Sciatic nerve (tissue), 2 donors: Measurements from ENCODE around the gene RTL1. TPM values are rescaled to one million over a fixed set of nuclear protein-coding genes. Genes with fewer than 3 reads are reported as not detected.

ENCODE experiments used
- ATAC-seq: fragments of 200-7000 bp; cut with Tn5 transposase; one replicate; pipeline ENCODE4 v1.9.1; 2020; ENCODE audit warnings: mild to moderate bottlenecking, moderate library complexity
- DNase-seq: peaks from one replicate; pipeline ENCODE4 v3.0.0-alpha.2; 2020; ENCODE audit warnings: low spot score
- intact Hi-C: fragments of 100-400 bp; cut with DNase I; formaldehyde crosslinking; loops from one replicate; pipeline ENCODE4 v1.14.2; 2022
- total RNA-seq: library from RNA; stranded (reverse); fragmentation: NEBNext Ultra II Directional; extraction: Animal tissue kit (Norgen Biotek cat#: 25700); gene quantifications from one replicate; pipeline ENCODE4 v1.2.1, GENCODE V29; 2021
- donor health status: DM: no; HTN: no; CAD: no.
- donor health status: DM: no; HTN: no; CAD: no.

The RTL1 gene
- total RNA-seq, 1 donor from 2014 or later: not detected

DNA sequence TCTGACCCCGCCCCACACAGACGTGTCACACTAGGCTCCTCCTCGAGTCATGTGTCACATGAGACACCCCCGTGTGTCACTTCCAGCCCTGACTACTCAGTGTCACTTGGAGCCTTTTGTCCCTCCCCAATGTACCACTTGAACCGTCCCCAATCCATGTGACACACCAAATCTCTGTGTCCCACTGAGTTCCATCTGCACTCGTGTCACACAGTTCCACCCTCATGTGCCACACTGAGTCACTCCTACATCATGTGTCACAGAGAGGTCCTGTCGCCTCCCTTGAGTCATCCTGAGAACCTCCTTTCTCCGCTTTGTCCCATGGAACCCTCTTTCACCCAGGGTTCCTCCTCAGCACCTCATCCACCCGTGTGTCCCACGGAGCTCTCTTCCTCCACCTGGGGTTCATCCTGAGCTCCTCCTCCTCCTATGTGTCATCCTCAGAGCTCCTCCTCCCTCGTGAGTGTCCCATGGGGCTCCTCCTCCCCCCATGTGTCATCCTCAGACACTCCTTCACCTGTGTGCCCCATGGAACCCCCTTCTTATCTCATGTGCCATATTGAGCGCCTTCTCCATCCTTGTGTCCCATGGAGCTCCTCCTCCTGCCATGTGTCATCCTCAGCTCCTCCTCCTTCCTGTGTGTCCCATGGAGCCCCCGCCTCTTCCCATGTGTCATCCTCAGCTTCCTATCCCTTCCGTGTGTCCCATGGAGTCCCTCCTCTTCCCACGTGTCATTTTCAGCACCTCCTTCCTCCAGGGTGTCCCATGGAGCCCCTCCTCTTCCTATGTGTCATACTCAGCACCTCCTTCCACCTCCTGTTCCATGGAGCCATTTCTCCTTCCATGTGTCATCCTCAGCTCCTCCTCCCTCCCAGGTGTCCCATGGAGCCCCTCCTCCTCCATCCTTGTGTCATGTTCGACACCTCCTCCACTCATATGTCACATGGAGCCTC is 32.0 kb downstream of the RTL1 start:
- peak; percentile 10 for DNase-seq
- peak; percentile 17 for ATAC-seq

DNA sequence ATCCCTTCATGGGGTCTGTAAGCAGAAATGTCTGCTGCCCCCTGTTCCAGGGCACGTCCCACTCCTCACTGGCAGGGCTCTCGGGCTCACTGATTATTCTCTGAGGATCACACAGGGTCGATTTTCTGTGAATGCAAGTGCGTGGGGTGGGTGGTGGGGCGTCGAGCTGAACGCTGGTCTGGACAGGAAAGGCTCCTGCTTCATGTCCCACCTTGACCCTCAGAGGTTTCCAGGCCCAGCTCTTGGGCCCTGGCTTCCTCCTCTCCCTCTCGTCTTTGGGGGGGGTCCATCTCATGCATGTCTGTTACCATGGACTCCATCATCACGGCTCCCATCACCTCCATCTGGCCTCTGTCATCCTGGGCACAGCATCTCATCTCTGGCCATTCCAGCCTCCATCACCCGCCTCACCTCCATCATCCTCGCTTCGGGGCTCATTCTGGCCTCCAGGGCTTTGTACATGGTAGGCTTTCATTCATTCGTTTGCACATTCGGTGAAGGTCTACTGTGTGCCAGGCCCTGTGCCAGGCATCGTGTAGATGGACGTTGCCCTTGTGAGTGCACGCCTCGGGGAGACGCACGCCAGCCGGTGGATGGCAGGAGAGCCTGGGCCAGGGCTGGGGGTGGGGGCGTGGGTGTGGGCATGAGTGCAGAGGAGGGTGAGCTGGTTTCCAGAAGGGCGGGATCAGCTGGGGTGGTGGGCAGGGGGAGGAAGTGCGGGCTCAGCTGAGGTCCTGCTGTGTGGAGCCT is 34.7 kb downstream of the RTL1 start:
- DNase-seq: peak; percentile 40
- intact Hi-C loops: no loop called here

More for the DNA sequence above, 32.0 kb downstream of the RTL1 start:
- intact Hi-C loops: no loop called here

DNA sequence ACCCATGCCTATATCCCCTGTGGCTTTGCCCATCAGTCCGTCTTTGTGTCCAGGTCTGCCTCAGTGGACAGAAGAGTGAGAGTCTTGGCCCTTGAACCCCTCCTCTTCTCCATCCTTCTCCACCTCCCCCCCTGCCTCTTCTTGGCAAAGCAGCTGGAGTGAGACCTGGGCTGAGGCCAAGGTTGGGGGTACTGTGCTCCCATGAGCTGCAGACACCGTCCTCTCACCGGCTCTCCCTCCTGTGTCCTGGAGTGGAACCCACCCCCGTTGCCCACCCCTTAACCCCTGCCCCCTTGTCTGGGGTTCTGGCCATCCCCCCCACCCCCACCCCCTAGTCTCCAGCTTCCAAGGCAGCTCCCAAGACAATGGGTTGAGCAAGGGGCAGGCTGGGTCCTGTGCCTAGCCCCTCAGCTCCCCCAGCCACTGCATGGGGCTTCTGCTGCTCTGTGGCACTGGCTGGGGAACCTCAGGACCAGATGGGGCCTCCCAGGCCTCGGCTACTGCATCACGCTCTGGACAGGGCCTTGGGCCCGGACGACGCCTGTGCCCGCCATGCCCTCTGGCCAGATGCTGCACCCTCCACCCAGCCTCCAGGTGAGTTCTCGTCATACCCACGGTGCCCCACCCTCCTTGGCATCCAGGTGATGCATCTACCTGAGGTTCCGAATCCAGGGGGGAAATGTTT is 35.7 kb downstream of the RTL1 start:
- intact Hi-C loops: no loop called here
- peak; percentile 43 for DNase-seq
- ATAC-seq: no peak

More for the DNA sequence above, 34.7 kb downstream of the RTL1 start:
- no peak for ATAC-seq

DNA sequence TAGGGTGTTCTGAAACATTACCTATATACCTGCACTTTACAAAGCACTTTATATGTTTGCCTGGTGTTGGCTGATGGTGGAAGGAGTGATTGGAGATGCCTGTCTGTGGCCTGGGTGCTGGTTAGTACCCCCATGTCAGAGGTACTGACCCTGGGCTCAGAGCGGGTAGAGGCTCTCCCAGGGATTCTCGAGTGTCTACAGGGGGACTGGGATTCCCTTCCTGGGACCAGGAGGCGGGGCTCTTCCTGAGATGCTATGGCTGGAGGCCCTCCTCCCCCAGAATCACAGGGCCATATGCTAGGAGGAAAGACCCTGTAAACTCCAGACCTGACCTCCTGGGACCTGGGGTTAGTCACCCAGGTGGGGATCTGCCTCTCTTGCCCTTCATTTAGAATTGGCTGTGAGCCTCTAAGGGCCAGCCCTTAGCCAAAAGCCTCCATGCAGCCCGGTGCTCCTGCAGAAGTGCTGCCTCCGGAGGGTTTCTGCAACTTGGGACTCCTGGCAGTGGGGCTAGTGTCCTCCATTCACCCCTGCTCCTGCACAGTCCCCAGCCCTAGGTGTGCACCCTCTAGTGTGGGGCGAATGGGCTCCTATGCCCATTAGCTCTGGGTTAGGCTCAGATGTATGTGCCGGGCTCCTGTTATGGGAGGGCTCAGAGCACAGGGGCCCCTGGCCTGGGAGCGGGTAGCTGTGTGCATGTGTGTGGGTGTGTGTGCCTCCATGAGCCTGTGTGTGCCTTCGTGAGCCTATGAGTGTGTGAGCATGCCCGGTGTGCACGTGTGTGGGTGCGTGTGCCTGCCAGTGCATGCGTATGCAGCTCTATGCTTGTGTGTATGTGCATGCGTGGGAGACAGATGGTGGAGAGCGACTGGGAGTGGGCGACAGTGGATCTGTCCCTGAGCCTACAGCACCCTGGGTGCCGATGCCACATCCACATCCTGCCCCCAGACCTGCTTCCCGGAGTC is 36.6 kb downstream of the RTL1 start:
- no peak for ATAC-seq
- DNase-seq: peak; percentile 27
- intact Hi-C loops: no loop called here

DNA sequence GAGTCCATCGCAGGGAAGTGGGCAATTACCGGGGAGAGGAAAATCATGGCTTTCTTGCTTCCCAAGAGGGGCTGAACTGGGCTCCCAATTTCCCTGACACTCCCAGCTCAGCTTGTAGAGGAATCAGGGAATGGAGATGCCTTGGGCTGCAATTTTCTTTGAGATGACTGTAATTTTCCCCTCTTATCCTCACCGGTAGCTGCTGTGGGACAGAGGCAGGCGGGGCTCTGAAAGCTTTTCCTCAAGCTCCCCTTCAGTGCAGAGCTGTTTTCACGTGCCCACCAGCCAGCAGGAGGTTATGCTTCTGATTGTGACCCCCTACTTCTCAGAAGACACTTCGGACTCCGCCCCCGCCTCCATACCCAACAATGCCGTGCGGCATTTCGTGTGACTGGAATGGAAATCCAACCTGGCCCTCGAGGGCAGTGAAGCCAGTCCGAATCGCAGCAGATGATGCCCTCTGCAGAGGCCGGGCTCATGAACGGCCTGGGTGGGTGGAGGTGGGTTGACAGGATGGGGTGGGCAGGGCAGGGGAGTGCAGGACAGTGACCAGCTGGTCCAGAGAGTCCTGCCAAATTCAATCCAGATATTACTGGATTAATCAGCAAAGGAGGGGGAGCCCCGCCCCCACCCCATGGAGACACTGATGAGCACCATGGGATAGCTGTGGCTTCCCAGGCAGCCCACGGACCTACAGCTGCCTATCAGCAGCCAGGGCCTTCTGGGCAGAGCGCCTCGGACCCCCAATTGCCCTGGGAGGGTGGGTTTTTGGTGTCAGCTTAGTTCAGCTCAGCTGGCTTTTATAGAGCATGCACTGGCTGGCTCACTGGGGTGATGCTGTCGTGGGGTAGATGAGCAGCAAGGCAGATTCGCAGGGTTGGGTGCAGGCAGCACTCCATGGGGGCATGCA is 37.6 kb downstream of the RTL1 start:
- DNase-seq: peak; percentile 59
- intact Hi-C loops: no loop called here
- ATAC-seq: no peak

DNA sequence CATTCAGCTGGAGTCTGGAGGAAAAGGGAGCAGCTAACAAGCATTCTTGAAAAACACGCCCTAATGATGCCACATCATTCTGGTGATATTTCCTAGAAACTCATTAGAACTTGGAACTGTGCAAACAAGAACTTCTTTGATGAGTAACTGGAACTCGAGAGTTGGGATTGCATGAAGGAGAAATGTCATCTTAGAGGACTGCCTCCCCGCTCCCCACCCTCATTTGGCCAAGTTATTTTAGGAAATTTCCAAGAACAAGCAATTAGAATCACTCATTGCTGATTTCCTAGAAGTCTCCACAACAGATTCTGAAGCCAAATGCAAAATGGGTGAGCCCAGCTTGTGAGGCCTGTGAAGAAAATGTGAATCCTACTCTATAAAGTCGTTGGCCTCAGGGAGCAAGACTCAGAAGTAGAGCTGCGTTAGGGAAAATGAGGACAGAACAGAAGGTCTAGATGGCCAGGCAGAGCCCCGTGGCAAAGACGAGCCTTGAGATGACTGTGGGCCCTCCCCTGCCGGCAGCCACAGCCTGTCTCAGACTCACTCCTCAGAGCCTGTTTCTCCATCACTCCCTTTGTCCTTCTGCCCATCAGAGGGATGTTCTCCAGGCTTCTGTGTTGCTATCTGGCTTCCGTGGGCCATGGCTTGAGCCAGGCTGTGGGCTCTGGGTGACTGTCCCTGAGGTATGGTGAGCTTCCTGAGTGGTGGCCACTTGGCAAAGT is 38.4 kb downstream of the RTL1 start:
- peak; percentile 25 for DNase-seq
- peak; percentile 89 for ATAC-seq
- intact Hi-C loops: no loop called here

DNA sequence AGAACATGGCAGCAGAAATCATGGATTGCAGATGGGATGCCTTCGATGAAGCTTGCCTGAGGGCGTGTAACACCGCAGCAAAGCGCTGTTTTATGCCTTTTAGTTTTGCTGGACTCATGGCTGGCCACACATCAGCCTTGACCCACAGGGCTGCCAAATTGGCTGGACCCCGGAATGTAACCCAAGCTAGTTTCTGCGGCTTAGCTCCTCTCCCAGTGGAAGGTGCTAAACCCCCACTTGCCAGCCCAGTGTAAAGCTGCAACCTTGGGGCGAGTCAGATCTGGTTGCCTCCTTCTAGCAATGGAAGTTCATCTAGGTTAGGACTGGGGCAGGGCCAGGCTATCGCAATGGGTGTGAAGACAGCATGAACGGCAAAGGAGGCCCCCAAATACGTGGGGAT is 39.3 kb downstream of the RTL1 start:
- DNase-seq (peak; percentile 36), ATAC-seq (peak; percentile 8)
- intact Hi-C loops: no loop called here

DNA sequence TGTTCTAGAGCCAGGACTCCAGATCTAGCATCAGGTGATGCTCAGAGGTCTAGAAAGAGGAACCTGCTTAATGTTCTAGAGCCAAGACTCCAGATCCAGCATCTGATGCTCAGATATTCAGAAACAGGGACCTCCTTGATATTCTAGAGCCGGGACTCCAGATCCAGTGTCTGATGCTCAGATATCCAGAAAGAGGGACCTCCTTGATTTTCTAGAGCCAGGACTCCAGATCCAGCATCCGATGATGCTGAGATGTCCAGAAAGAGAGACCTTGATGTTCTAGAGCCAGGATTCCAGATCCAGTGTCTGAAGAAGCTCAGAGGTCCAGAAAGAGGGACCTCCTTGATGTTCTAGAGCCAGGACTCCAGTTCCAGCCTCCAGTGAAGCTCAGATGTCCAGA is 40.7 kb downstream of the RTL1 start:
- DNase-seq (no peak), ATAC-seq (no peak)
- intact Hi-C loops: no loop called here

DNA sequence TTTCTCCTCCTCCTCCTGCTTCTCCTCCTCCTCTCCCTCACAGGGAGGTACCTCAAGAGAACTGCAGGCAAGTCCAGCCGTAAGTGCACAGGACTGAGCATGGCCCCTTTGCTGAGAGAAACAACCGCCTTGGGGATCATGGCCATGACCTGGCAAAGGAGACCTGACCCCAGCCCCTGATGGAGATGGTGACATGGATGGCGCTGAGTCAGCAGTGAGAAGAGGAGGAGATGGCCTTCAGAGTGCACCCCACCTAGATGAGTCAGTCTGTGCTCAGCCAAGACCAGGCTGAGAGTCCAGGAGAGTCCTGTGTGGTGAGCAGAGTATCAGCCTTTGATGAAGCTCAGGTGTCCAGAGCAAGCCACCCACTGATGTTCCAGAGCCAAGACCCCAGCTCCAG is 41.2 kb downstream of the RTL1 start:
- DNase-seq: no peak
- intact Hi-C loops: no loop called here
- no peak for ATAC-seq

DNA sequence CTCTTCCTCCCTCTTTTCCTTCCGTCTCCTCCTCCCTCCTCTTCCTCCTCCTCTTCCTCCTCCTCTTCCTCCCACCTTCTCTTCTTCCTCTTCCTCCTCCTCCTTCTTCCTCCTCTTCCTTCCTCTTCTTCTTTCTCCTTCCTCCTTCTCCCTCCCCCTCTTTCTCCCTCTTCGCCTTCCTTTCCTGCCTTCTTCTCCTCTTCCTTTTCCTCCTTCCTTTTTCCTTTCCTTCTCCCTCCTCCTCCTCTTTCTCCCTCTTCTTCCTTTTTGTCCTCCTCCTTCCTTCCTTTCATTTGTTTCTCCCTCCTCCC is 41.6 kb downstream of the RTL1 start:
- intact Hi-C loops: no loop called here
- no peak for DNase-seq
- ATAC-seq: no peak

DNA sequence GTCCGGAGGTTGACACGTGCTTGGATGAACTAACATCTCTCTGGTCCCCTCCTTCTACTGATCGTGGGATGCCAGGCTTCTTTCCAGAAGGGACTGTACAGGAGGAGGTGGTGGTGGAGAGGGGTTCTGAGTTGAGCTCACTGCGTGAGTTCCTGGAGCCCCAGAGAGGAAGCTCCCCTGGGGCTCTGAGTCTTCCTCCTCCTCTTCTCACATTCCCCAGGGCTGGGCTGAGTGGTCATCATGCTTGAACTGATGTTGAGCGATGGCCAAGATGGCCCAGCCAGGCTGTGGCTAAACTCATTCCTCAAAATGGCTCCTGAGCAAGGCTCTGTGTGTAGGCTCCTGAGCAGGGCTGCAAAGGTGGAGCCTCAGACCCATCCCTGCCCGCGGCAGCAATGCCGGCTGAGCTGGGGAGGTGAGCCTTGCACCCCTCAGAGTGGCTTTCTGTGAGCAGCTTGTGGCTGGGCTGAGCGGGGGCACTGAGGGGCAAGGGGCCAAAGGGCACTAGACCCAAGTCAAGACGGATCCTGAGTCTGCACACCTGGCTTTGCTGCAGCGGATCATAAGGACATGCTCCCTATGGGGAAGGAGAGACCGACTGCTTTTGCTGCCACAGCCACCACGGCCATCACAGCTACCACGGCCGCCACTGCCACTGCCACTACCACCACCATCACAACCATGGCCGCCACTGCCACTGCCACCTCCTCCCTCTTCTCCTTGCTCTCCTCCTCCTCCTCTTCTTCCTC is 42.2 kb downstream of the RTL1 start:
- DNase-seq (no peak), ATAC-seq (no peak)
- intact Hi-C loops: no loop called here

DNA sequence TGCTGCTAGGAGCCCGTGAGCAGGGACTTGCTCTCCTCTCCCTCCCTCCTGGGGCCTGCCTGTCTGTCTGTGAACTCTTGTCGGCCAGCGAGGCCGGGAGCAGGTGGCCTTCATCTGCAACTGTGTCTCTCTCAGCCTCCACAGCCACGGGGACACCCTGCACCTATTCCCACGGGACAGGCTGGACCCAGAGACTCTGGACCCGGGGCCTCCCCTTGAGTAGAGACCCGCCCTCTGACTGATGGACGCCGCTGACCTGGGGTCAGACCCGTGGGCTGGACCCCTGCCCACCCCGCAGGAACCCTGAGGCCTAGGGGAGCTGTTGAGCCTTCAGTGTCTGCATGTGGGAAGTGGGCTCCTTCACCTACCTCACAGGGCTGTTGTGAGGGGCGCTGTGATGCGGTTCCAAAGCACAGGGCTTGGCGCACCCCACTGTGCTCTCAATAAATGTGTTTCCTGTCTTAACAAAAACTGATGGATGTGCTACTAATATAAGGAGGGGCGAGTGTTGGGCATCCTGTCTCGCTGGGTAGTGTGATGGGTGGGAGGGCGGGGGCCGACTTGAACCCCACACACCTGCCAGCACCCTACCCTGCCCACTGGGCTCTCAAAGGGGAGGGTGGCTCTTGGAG is 42.9 kb downstream of the RTL1 start:
- intact Hi-C loops: no loop called here
- ATAC-seq (no peak), DNase-seq (no peak)

DNA sequence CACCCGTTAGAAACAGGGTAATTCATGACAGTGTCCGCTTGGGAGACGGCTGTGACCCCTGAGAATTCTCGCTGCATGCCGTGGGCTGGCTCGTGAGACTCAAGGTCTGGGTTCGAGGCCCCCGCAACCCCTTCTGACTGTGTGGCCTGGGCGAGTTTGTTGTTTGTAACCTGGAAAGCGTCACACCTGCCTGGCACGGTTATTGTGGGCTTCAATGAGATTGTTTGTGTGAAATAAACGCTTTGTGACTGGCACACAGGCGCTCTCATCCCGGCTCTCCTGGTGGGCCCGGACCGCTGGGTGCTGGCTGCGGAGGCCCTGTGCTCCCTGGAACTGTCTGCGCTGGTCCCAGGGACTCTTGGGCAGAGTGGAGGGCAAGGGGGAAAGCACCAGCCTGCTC is 43.7 kb downstream of the RTL1 start:
- ATAC-seq: no peak
- no peak for DNase-seq
- intact Hi-C loops: no loop called here

DNA sequence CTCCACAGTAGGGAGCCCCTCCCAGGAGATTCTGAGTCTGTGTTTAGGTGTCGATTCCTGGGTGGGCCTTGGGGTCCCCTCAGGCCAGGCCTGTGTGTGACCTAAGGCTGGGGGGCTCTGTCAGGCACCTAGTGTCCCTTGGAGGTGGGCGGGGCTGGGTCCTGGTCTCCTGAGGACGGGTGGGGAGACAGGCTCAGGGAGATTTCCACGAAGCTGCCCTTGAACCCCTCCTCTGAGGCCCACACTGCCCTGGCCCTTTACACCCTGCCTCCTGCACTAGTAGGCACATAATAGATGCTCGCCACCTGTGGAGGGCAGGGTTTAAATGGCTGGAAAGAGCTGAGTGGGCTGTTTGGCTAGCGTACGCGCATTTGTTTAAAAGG is 44.7 kb downstream of the RTL1 start:
- intact Hi-C loops: no loop called here
- ATAC-seq (no peak), DNase-seq (no peak)

DNA sequence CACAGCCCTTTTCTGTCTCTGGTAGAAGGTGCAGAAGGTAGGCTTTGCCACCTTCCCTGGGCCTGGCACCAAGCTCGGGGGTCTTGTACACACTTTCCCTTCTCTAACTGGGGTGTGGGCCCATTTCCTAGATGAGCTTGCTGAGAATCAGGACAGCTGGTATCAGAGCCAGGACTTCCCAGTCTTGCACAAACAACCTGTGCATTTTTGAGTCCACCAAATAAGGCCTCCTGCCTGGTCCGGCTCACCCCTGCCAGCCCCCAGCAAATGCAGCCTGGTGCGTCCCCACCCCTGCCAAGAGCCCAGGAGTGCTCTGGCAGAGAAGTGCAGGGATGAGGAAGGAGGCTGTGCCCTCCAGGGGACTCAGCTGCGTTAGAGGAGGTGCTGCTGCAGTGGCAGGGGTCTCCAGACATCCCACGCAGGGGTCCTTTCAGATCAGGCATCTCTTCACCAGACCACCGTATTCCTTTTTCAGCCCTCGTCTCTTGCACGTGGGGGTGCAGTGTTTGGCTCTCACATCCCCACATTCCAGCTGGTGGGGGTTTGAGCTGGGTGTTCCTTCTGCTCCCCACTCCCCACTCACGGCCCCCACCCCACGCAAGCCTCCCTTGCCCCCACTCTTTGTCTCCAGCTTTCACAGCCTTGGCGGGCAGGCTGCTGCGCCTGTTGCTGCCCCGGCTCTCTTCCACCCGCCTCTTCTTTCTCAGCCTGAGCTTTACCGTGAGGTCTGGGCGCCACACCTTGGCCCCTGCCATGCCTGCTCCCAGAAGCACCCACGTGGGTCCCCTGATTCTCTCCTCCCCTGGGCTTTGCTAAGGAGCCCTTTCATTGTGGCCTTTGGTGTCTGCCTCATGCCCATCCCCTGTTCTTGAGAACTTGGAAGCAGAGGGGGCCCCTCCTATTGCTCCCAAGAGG is 45.3 kb downstream of the RTL1 start:
- intact Hi-C loops: no loop called here
- DNase-seq: no peak
- no peak for ATAC-seq
